ENCODE data around the gene ZDHHC17. TPM values are rescaled to one million over a fixed set of nuclear protein-coding genes. Genes with fewer than 3 reads are reported as not detected.

The ZDHHC17 gene
- total RNA-seq (10 to 100 TPM; 36.4 to 42.6 TPM), total RNA-seq (29.7 to 117 (median 77.8) reads per million in 172 experiments)
- polyA plus RNA-seq (2013, experiment 1 of 2): 40.6 TPM
- 42.7 TPM for polyA plus RNA-seq (2013, experiment 2 of 2)

GRCh38 chr12:76763746-76764675 is at the start of gene ZDHHC17:
Gene ZDHHC17 (plus strand): TSS chr12:76764115. CDS start chr12:76764237, 122 bp downstream.
- peak; percentile 81 for ATAC-seq (ENCODE audit: poor library complexity)
- ChIA-PET CTCF (interaction anchor here (0.7 to 1.7 kb wide), 2 partner anchors 143 to 205 kb away, joined by 4 to 5 read pairs; partner anchors contain the start of gene OSBPL8), POLR2A (interaction anchor here (0.6 to 2.5 kb wide), 20 partner anchors 8 to 1373 kb away, joined by 3 to 18 read pairs (median 4); partner anchors contain the start of genes BBS10, GLIPR1L2, KRR1 and OSBPL8)
- no peaks in the 10 kb centered on the region for H3K36me3 ChIP-seq (ENCODE audit: insufficient read depth, low read length)
- intact Hi-C loops (cut with DNase I, micrococcal nuclease): loop anchor here (2.0 to 10.0 kb wide), 5 partner anchors 13 to 1369 kb away; partner anchors contain the start of genes BBS10 (in 1 of the 2), GLIPR1L2 (in 1 of the 2) and OSBPL8 (in 1 of the 2)
- Mint-ChIP-seq H3K9me3 (no peaks in the 10 kb centered on the region), H3K36me3 (ENCODE audit: low read depth) (peaks cover 13% of the 10 kb centered on the region), H3K27ac (peak within 1 kb of the TSS; percentile 99), H3K27me3 (no peaks in the 10 kb centered on the region), H3K4me3 (peak within 1 kb of the TSS; percentile 99), H3K4me1 (ENCODE audit: low read depth) (peaks cover 60% of the 10 kb centered on the region)
- no peaks in the 10 kb centered on the region for H3K9me3 ChIP-seq (ENCODE audit: control insufficient read depth in 1 of 2, insufficient read depth in 1 of 2, low read length in 2 of 2)
- DNase-seq: peak; percentile 86 to 96 (median 92)
- peaks cover 29% of the 10 kb centered on the region for H3K4me1 ChIP-seq (ENCODE audit: insufficient read depth, low read length)
- H3K27me3 ChIP-seq (ENCODE audit: control insufficient read depth in 1 of 2, insufficient read depth in 2 of 2, low read length in 2 of 2): no peaks in the 10 kb centered on the region
- TF ChIP-seq CTCF (IDR thresholded peaks at IDR 0.05): no peak
- peak within 1 kb of the TSS; percentile 95 for H3K4me3 ChIP-seq (ENCODE audit: low read length)
- H3K27ac ChIP-seq (ENCODE audit: low read depth in 1 of 2, low read length in 2 of 2): peak within 1 kb of the TSS; percentile 85 to 95

- TF ChIP-seq CTCF (IDR thresholded peaks at IDR 0.05): no peak
- Mint-ChIP-seq H3K27me3 (no peaks in the 10 kb centered on the region), H3K4me3 (no peak overlapping the region), H3K9me3 (no peaks in the 10 kb centered on the region), H3K4me1 (ENCODE audit: low read depth) (no peaks in the 10 kb centered on the region), H3K27ac (no peak overlapping the region), H3K36me3 (ENCODE audit: low read depth) (no peaks in the 10 kb centered on the region)
- H3K36me3 ChIP-seq (ENCODE audit: insufficient read depth, low read length): no peaks in the 10 kb centered on the region
- no peak for ATAC-seq (ENCODE audit: poor library complexity)
- no peak overlapping the region for H3K27ac ChIP-seq (ENCODE audit: low read depth in 1 of 2, low read length in 2 of 2)
- DNase-seq: no peak
- ChIA-PET CTCF (no interaction called here), POLR2A (no interaction called here)
- no peak overlapping the region for H3K4me3 ChIP-seq (ENCODE audit: low read length)
- no peaks in the 10 kb centered on the region for H3K4me1 ChIP-seq (ENCODE audit: insufficient read depth, low read length)
- H3K9me3 ChIP-seq (ENCODE audit: control insufficient read depth in 1 of 2, insufficient read depth in 1 of 2, low read length in 2 of 2): no peaks in the 10 kb centered on the region
- peaks cover 7 to 8% of the 10 kb centered on the region in 2 experiments for H3K27me3 ChIP-seq (ENCODE audit: control insufficient read depth in 1 of 2, insufficient read depth in 2 of 2, low read length in 2 of 2)
- intact Hi-C loops (cut with DNase I, micrococcal nuclease): no loop called here
These were observed 49.5 kb upstream of the ZDHHC17 start for GRCh38 chr12:76714415-76714814.

- Histone ChIP-seq H3K27ac (ENCODE audit: low read depth in 1 of 2, low read length in 2 of 2) (no peak overlapping the region), H3K36me3 (ENCODE audit: insufficient read depth, low read length) (no peaks in the 10 kb centered on the region), H3K4me1 (ENCODE audit: insufficient read depth, low read length) (no peaks in the 10 kb centered on the region), H3K9me3 (ENCODE audit: control insufficient read depth in 1 of 2, insufficient read depth in 1 of 2, low read length in 2 of 2) (no peaks in the 10 kb centered on the region), H3K4me3 (ENCODE audit: low read length) (no peak overlapping the region), H3K27me3 (ENCODE audit: control insufficient read depth in 1 of 2, insufficient read depth in 2 of 2, low read length in 2 of 2) (peaks cover 7 to 8% of the 10 kb centered on the region in 2 experiments)
- Mint-ChIP-seq H3K27me3 (no peaks in the 10 kb centered on the region), H3K4me1 (ENCODE audit: low read depth) (no peaks in the 10 kb centered on the region), H3K36me3 (ENCODE audit: low read depth) (no peaks in the 10 kb centered on the region), H3K9me3 (no peaks in the 10 kb centered on the region), H3K4me3 (no peak overlapping the region), H3K27ac (no peak overlapping the region)
- CTCF ChIA-PET: no interaction called here
- DNase-seq (no peak), ATAC-seq (ENCODE audit: poor library complexity) (no peak)
- TF ChIP-seq CTCF (IDR thresholded peaks at IDR 0.05): no peak
- intact Hi-C loops (cut with DNase I, micrococcal nuclease): no loop called here
- POLR2A ChIA-PET: no interaction called here
These were observed 49.1 kb upstream of the ZDHHC17 start for GRCh38 chr12:76714861-76715260.

All from CD4-positive, alpha-beta T cell (primary cell).